HepG2 (cell line): ENCODE results near the gene FBXL20. TPM values are rescaled to one million over a fixed set of nuclear protein-coding genes. Genes with fewer than 3 reads are reported as not detected.

Experiments
- ATAC-seq: fragments of 200-7000 bp; cut with Tn5 transposase; 3 replicates; pipeline ENCODE4 v1.9.1; 2020; ENCODE audit warnings: mild to moderate bottlenecking, moderate library complexity
- BruUV-seq: library from RNA; stranded (reverse); fragments of 400-500 nt; replicated peaks from 2 replicates; lab custom pipeline; 2021; lab: Mats Ljungman, UMichigan
- CTCF ChIA-PET: fragments of 300-600 bp; formaldehyde crosslinking; extraction: SDS; loops from one replicate; lab custom pipeline; 2021; ENCODE audit warnings: low total read pairs, inconsistent platforms, low intra/inter-chr PET ratio; lab: Yijun Ruan, JAX
- POLR2A ChIA-PET: fragments of 350-600 bp; sonication (Branson Sonifier 250); formaldehyde crosslinking; loops from one replicate; lab custom pipeline; 2020; ENCODE audit warnings: antibody characterized with exemption, inconsistent platforms; lab: Yijun Ruan, JAX
- DNase-seq: peaks from one replicate; pipeline ENCODE4 v3.0.0-alpha.2; 2015; ENCODE audit warnings: low spot score
- FAIRE-seq: peaks from 3 replicates; lab custom pipeline; 2011; peaks lifted over from hg19 to GRCh38; lab: Jason Lieb, UNC
- H2AFZ ChIP-seq: one replicate; pipeline ENCODE4 v1.6.1; 2011; ENCODE audit warnings: low read length, inconsistent platforms
- H3K27ac ChIP-seq: fragments of 300-600 bp; 3 replicates; pipeline ENCODE4 v1.8.0; 2011; ENCODE audit warnings: mixed run types, mild to moderate bottlenecking, mixed read lengths, low read length, inconsistent platforms; ENCODE audit not compliant: insufficient read depth; ENCODE audit errors: extremely low read length
- H3K27me3 ChIP-seq, 2 experiments: fragments of 200-600 bp in 1 of 2; 2 replicates in 1 of 2; 3 replicates in 1 of 2; pipeline versions ENCODE4 v1.6.0 to v1.8.0; 2011; ENCODE audit warnings: low read length in 2 of 2, mild to moderate bottlenecking in 2 of 2, moderate library complexity in 2 of 2, inconsistent platforms in 1 of 2; ENCODE audit not compliant: insufficient read depth in 2 of 2, control insufficient read depth in 1 of 2
- H3K36me3 ChIP-seq, 2 experiments: fragments of 200-600 bp in 1 of 2; replicated peaks in 1 of 2; 2 replicates in 1 of 2; 3 replicates in 1 of 2; pipeline versions ENCODE4 v1.5.1 to v1.8.0; 2011; ENCODE audit warnings: low read length in 2 of 2, inconsistent platforms in 1 of 2; ENCODE audit not compliant: insufficient read depth in 2 of 2, control insufficient read depth in 1 of 2
- H3K4me1 ChIP-seq: 2 replicates; pipeline ENCODE4 v1.5.1; 2012; ENCODE audit warnings: low read length, inconsistent platforms; ENCODE audit not compliant: insufficient read depth
- H3K4me2 ChIP-seq: 2 replicates; pipeline ENCODE4 v1.6.0; 2011; ENCODE audit warnings: low read depth, low read length, inconsistent platforms
- H3K4me3 ChIP-seq, 3 experiments: fragments of 200-600 bp in 1 of 3; sonication (generic), shearing (Covaris generic) in 1 of 3; replicated peaks in 1 of 3; 2 replicates each; pipeline ENCODE4 v1.5.1; 2011 to 2016; ENCODE audit warnings: low read length in 3 of 3, inconsistent platforms in 2 of 3, low read depth in 2 of 3, mild to moderate bottlenecking in 2 of 3, control low read depth in 1 of 3, mixed read lengths in 1 of 3; ENCODE audit not compliant: insufficient read depth in 1 of 3
- H3K79me2 ChIP-seq: one replicate; pipeline ENCODE4 v1.6.1; 2011; ENCODE audit warnings: low read length, inconsistent platforms; ENCODE audit not compliant: insufficient read depth
- H3K9ac ChIP-seq: 2 replicates; pipeline ENCODE4 v1.6.0; 2011; ENCODE audit warnings: mild to moderate bottlenecking, low read depth, low read length, inconsistent platforms; ENCODE audit not compliant: insufficient read depth
- H3K9me3 ChIP-seq: 2 replicates; pipeline ENCODE4 v1.5.1; 2012; ENCODE audit warnings: mild to moderate bottlenecking, low read length
- H4K20me1 ChIP-seq: 2 replicates; pipeline ENCODE4 v1.6.0; 2011; ENCODE audit warnings: inconsistent platforms, mild to moderate bottlenecking, low read length, moderate library complexity; ENCODE audit not compliant: insufficient read depth
- CREB1 ChIP-seq, 2 experiments: fragments of 450-650 bp in 1 of 2; IDR thresholded peaks; 2 replicates each; pipeline ENCODE4 v1.6.1; 2016 to 2017; ENCODE audit warnings: control low read depth in 1 of 2, mild to moderate bottlenecking in 1 of 2, missing compliant biosample characterization in 1 of 2, missing genetic modification characterization in 1 of 2
- HIC2 ChIP-seq: sonication (generic); formaldehyde crosslinking; IDR thresholded peaks from 2 replicates; pipeline ENCODE4 v1.9.0; 2022; ENCODE audit warnings: low read depth, missing genetic modification reagents
- HNRNPL ChIP-seq: fragments of 200-400 bp; formaldehyde crosslinking; IDR thresholded peaks from 2 replicates; pipeline ENCODE4 v1.6.1; 2017; ENCODE audit warnings: mild to moderate bottlenecking, low read depth, low read length
- SALL1 ChIP-seq: sonication (generic); formaldehyde crosslinking; IDR thresholded peaks from 2 replicates; pipeline ENCODE4 v1.8.0; 2022; ENCODE audit warnings: mild to moderate bottlenecking, missing genetic modification reagents
- ZNF547 ChIP-seq: sonication (generic); formaldehyde crosslinking; IDR thresholded peaks from 2 replicates; pipeline ENCODE4 v1.5.1; 2020; ENCODE audit warnings: mild to moderate bottlenecking, missing genetic modification reagents
- WGBS: methylation state at CpG from one replicate; pipeline ENCODE4 v1.1.6; 2017; ENCODE audit warnings: low lambda C conversion rate; 5-methylcytosine and 5-hydroxymethylcytosine counted together
- in situ Hi-C: cut with HindIII; loops from 2 replicates; pipeline ENCODE4 v1.10.0; 2017; ENCODE audit warnings: low pct_unique_long_range_greater_than_20kb; ENCODE audit not compliant: extremely low pct_ligation_motif_present
- intact Hi-C: fragments of 100-400 bp; cut with micrococcal nuclease; formaldehyde crosslinking; loops from one replicate; pipeline ENCODE4 v1.10.0; 2022; ENCODE audit not compliant: unreplicated experiment
- polyA plus RNA-seq, 8 experiments: library from polyadenylated mRNA; depleted of rRNA in 3 of 8; stranded (reverse) in 7 of 8; unstranded in 1 of 8; fragments of >200 nt; fragmentation: Illumina TruSeq in 4 of 8; extraction: Trizol in 4 of 8; gene quantifications; 2 replicates each; pipeline versions ENCODE4 v1.2.1 to v1.2.3, GENCODE V29; 2011 to 2016; ENCODE audit warnings: low read depth in 4 of 8, missing spikeins in 1 of 8, mixed read lengths in 1 of 8; ENCODE audit not compliant: insufficient read depth in 1 of 8
- total RNA-seq, 5 experiments: library from RNA; depleted of rRNA; stranded (reverse); fragments of >200 nt; fragmentation: Illumina TruSeq; extraction: Trizol; gene quantifications; 2 replicates each; pipeline ENCODE4 v1.2.3, GENCODE V29; 2016; ENCODE audit warnings: low read depth in 1 of 5
- TF ChIP-seq, protein P1 (sequence below): IDR thresholded peaks from 2 replicates; pipeline ENCODE4 v1.6.1; 2012; ENCODE audit warnings: low read length, improper control_type of control experiment

The FBXL20 gene
- total and polyA plus RNA-seq, 2 of the 13 experiments (the other 11 are each of a cell fraction or from before 2014, with no cell fraction given), result 10.2 to 10.3 TPM

DNA sequence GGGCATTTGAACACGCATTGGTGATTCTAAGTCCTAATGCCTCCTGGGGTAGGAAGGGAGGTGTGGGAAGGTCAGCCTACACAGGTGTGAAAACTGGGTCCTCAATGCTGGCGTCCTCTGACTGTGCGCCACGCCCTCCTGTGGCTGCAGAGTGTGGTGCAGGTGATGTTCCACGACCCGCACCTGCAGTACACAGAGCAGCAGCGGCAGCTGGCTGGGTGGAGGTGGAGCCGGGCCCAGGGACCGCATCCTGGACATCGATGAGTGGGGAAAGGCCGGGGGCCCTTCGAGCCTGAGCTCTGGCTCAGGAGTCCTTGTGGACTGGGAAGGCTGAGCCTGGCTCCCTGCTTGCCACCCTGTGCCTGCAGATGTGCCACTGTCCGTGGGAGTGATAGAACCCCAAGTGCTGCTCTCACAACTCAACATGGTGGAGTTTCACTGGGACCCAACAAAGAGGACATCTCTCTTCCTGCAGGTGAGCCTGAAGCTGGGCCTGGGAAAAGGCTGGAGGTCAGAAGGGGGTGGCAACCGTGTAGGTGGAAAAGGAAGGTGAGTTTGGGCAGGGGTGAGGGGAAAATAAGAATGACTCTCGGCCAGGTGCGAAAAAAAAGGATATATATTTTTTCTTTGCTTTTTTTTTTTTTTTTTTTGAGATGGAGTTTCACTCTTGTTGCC, 161.6 kb downstream of the FBXL20 start (continued):
- TF ChIP-seq ZNF547 (CRISPR knock-in tag), result 0 out of 2 replicates have a peak, but pooled peaks have one; percentile 19

- WGBS, result 11% methylated on average over 9 of the region's 15 CpGs
- no peak overlapping the region for H3K4me3 ChIP-seq
- TF ChIP-seq SALL1 (CRISPR knock-in tag) (no peak), HIC2 (peak; percentile 45; the same call in 1 of the 2 replicates), CREB1 (IDR thresholded peaks at IDR 0.05) (peak; percentile 42; the same call in 1 of the 2 replicates), CREB1 (CRISPR knock-in tag; IDR thresholded peaks at IDR 0.05) (no peak), HNRNPL (peak; percentile 92)
- TF ChIP-seq, protein P1, sequence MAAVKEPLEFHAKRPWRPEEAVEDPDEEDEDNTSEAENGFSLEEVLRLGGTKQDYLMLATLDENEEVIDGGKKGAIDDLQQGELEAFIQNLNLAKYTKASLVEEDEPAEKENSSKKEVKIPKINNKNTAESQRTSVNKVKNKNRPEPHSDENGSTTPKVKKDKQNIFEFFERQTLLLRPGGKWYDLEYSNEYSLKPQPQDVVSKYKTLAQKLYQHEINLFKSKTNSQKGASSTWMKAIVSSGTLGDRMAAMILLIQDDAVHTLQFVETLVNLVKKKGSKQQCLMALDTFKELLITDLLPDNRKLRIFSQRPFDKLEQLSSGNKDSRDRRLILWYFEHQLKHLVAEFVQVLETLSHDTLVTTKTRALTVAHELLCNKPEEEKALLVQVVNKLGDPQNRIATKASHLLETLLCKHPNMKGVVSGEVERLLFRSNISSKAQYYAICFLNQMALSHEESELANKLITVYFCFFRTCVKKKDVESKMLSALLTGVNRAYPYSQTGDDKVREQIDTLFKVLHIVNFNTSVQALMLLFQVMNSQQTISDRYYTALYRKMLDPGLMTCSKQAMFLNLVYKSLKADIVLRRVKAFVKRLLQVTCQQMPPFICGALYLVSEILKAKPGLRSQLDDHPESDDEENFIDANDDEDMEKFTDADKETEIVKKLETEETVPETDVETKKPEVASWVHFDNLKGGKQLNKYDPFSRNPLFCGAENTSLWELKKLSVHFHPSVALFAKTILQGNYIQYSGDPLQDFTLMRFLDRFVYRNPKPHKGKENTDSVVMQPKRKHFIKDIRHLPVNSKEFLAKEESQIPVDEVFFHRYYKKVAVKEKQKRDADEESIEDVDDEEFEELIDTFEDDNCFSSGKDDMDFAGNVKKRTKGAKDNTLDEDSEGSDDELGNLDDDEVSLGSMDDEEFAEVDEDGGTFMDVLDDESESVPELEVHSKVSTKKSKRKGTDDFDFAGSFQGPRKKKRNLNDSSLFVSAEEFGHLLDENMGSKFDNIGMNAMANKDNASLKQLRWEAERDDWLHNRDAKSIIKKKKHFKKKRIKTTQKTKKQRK, result no peak
- ATAC-seq (no peak), DNase-seq (no peak), FAIRE-seq (no peak)
- no TSS peak for BruUV-seq
- H3K79me2 ChIP-seq, result no peaks in the 10 kb centered on the region
- H3K4me2 ChIP-seq, result no peak overlapping the region
- no peak overlapping the region for H2AFZ ChIP-seq
- ChIA-PET CTCF (interaction anchor here (3.4 kb wide), 1 partner anchor 32 kb away, joined by 18 read pairs; no protein-coding TSS in a partner anchor), POLR2A (interaction anchor here (1.6 to 1.9 kb wide), 2 partner anchors 32 to 39 kb away, joined by 3 to 7 read pairs; partner anchors contain the start of gene RPL19)
- no peak overlapping the region for H3K9ac ChIP-seq
- no peaks in the 10 kb centered on the region for H3K9me3 ChIP-seq
- H3K27me3 ChIP-seq, result peaks cover 0 to 2% of the 10 kb centered on the region in 2 experiments; a peak in 2 of 5 replicates
- no peaks in the 10 kb centered on the region for H3K4me1 ChIP-seq
- in situ Hi-C loops (no loop called here), intact Hi-C loops (loop anchor here (10.0 kb wide), 1 partner anchor 254 kb away; no protein-coding TSS in a partner anchor)
- H4K20me1 ChIP-seq, result no peaks in the 10 kb centered on the region
- no peak overlapping the region for H3K27ac ChIP-seq
- no peaks in the 10 kb centered on the region for H3K36me3 ChIP-seq
Observed at GRCh38 chr17:39238311-39238972, 163.0 kb downstream of the FBXL20 start.
